Measurements from ENCODE around the gene NBEAL2.
"Not testable (repeated sequence)": the region's sequence is repeated elsewhere in the genome, so short reads cannot be mapped to it uniquely, and the experiment has no call there.

The NBEAL2 gene

GRCh38 chr3:47019201-47019600, 39.7 kb downstream of the NBEAL2 start:
- H3K4me3 ChIP-seq (ENCODE audit: low read depth, low read length): no peak overlapping the region
- no peak for TF ChIP-seq CTCF (IDR thresholded peaks at IDR 0.05; ENCODE audit: borderline replicate concordance, insufficient read depth, low read depth, low read length)

GRCh38 chr3:47020311-47020710, 40.8 kb downstream of the NBEAL2 start:
- no peak overlapping the region for H3K4me3 ChIP-seq (ENCODE audit: low read depth, low read length)
- no peak for TF ChIP-seq CTCF (IDR thresholded peaks at IDR 0.05; ENCODE audit: borderline replicate concordance, insufficient read depth, low read depth, low read length)

- H3K4me3 ChIP-seq (ENCODE audit: low read depth, low read length): no peak overlapping the region
- TF ChIP-seq CTCF (IDR thresholded peaks at IDR 0.05; ENCODE audit: borderline replicate concordance, insufficient read depth, low read depth, low read length): no peak
Measured at GRCh38 chr3:47022641-47023071, 43.2 kb downstream of the NBEAL2 start.

- H3K4me3 ChIP-seq (ENCODE audit: low read depth, low read length): no peak overlapping the region
- no peak for TF ChIP-seq CTCF (IDR thresholded peaks at IDR 0.05; ENCODE audit: borderline replicate concordance, insufficient read depth, low read depth, low read length)
Measured at GRCh38 chr3:47024932-47025331, 45.5 kb downstream of the NBEAL2 start.

- H3K4me3 ChIP-seq (ENCODE audit: low read depth, low read length): not testable (repeated sequence)
Measured at GRCh38 chr3:47026432-47026831, 47.0 kb downstream of the NBEAL2 start.

- TF ChIP-seq CTCF (IDR thresholded peaks at IDR 0.05; ENCODE audit: borderline replicate concordance, insufficient read depth, low read depth, low read length): no peak
Measured at GRCh38 chr3:47028146-47028545, 48.7 kb downstream of the NBEAL2 start.

GRCh38 chr3:47028667-47029066, 49.2 kb downstream of the NBEAL2 start:
- no peak overlapping the region for H3K4me3 ChIP-seq (ENCODE audit: low read depth, low read length)
- TF ChIP-seq CTCF (IDR thresholded peaks at IDR 0.05; ENCODE audit: borderline replicate concordance, insufficient read depth, low read depth, low read length): no peak

More at GRCh38 chr3:47028146-47028545, 48.7 kb downstream of the NBEAL2 start:
- no peak overlapping the region for H3K4me3 ChIP-seq (ENCODE audit: low read depth, low read length)

- not testable (repeated sequence) for H3K4me3 ChIP-seq (ENCODE audit: low read depth, low read length)
Measured at GRCh38 chr3:47031041-47031440, 51.6 kb downstream of the NBEAL2 start.

All from GM12875 (cell line).